Panc1 (cell line): ENCODE data around the gene DNAJC13. TPM values are rescaled to one million over a fixed set of nuclear protein-coding genes. Genes with fewer than 3 reads are reported as not detected.
A peak's percentile ranks its signal among the peaks of the same experiment; 100 is the strongest.

Experiments
- ATAC-seq: fragments of 200-7000 bp; cut with Tn5 transposase; 2 replicates; pipeline ENCODE4 v1.9.1; 2020; ENCODE audit warnings: mild to moderate bottlenecking, moderate library complexity
- BruUV-seq: library from RNA; stranded (reverse); fragments of 400-500 nt; replicated peaks from 2 replicates; lab custom pipeline; 2021; lab: Mats Ljungman, UMichigan
- CTCF ChIA-PET: fragments of 300-600 bp; sonication (Branson Sonifier 250); formaldehyde crosslinking; loops from one replicate; lab custom pipeline; 2022; ENCODE audit warnings: antibody characterized with exemption; lab: Charles Lee
- POLR2A ChIA-PET: fragments of 300-600 bp; sonication (Branson Sonifier 250); formaldehyde crosslinking; loops from one replicate; lab custom pipeline; 2022; ENCODE audit warnings: antibody characterized with exemption; lab: Charles Lee
- DNase-seq: peaks from one replicate; pipeline ENCODE4 v3.0.0-alpha.2; 2010; ENCODE audit warnings: low read depth, low spot score
- H3K27ac ChIP-seq: 2 replicates; pipeline ENCODE4 v1.5.1; 2011; ENCODE audit warnings: mild to moderate bottlenecking, low read length, inconsistent platforms
- H3K27me3 ChIP-seq: fragments of 200-500 bp; sonication (Bioruptor generic); 2 replicates; pipeline ENCODE4 v1.6.0; 2014; ENCODE audit warnings: low read length, inconsistent platforms; ENCODE audit not compliant: control insufficient read depth, insufficient read depth
- H3K36me3 ChIP-seq: fragments of 200-500 bp; sonication (Bioruptor generic); 2 replicates; pipeline ENCODE4 v1.5.1; 2014; ENCODE audit warnings: inconsistent platforms, mild to moderate bottlenecking, low read length, moderate library complexity; ENCODE audit not compliant: control insufficient read depth, insufficient read depth
- H3K4me1 ChIP-seq: 2 replicates; pipeline ENCODE4 v1.5.1; 2011; ENCODE audit warnings: inconsistent platforms, mild to moderate bottlenecking, low read length, moderate library complexity; ENCODE audit not compliant: control insufficient read depth, insufficient read depth
- H3K4me3 ChIP-seq, 2 experiments: 2 replicates each; pipeline ENCODE4 v1.5.1; 2011 to 2012; ENCODE audit warnings: low read depth in 2 of 2, low read length in 2 of 2, mild to moderate bottlenecking in 2 of 2, inconsistent platforms in 1 of 2, moderate library complexity in 1 of 2
- H3K9me3 ChIP-seq: fragments of 200-500 bp; sonication (Bioruptor generic); 2 replicates; pipeline ENCODE4 v1.5.1; 2014; ENCODE audit warnings: low read depth, mild to moderate bottlenecking, inconsistent platforms, low read length, moderate library complexity; ENCODE audit not compliant: control insufficient read depth, insufficient read depth
- POLR2AphosphoS5 ChIP-seq: IDR thresholded peaks from 2 replicates; pipeline ENCODE4 v1.6.1; 2012; ENCODE audit warnings: mild to moderate bottlenecking, low read depth, low read length, moderate library complexity
- SIN3A ChIP-seq: IDR thresholded peaks from 2 replicates; pipeline ENCODE4 v1.6.1; 2012; ENCODE audit warnings: low read depth, mild to moderate bottlenecking, low read length, moderate library complexity, borderline replicate concordance; ENCODE audit not compliant: insufficient read depth
- TCF7L2 ChIP-seq: IDR thresholded peaks from 2 replicates; pipeline ENCODE4 v1.6.1; 2011; ENCODE audit warnings: mild to moderate bottlenecking, low read depth, low read length, inconsistent platforms
- in situ Hi-C: cut with HindIII; loops from 2 replicates; pipeline ENCODE4 v1.10.0; 2016; ENCODE audit warnings: low sequenced_read_pairs, low pct_unique_long_range_greater_than_20kb
- intact Hi-C: fragments of 100-400 bp; cut with micrococcal nuclease; formaldehyde crosslinking; loops from one replicate; pipeline ENCODE4 v1.10.0; 2022; ENCODE audit not compliant: unreplicated experiment
- total RNA-seq: library from RNA; stranded (reverse); gene quantifications from one replicate; pipeline ENCODE4 v1.2.1, GENCODE V29; 2021; ENCODE audit not compliant: unreplicated experiment
- TF ChIP-seq, protein P1 (sequence below), 2 experiments: IDR thresholded peaks; 2 replicates each; pipeline ENCODE4 v1.6.1; 2011 to 2012; ENCODE audit warnings: low read depth in 2 of 2, control low read depth in 1 of 2, low read length in 1 of 2, mild to moderate bottlenecking in 1 of 2, moderate library complexity in 1 of 2; ENCODE audit not compliant: insufficient read depth in 1 of 2
- TF ChIP-seq, protein P2 (sequence below): fragments of 450-650 bp; IDR thresholded peaks from 2 replicates; pipeline ENCODE4 v1.5.1; 2017; ENCODE audit warnings: mild to moderate bottlenecking

The DNAJC13 gene
- total RNA-seq, 1 experiment from 2014 or later, result 54.2 TPM

DNA sequence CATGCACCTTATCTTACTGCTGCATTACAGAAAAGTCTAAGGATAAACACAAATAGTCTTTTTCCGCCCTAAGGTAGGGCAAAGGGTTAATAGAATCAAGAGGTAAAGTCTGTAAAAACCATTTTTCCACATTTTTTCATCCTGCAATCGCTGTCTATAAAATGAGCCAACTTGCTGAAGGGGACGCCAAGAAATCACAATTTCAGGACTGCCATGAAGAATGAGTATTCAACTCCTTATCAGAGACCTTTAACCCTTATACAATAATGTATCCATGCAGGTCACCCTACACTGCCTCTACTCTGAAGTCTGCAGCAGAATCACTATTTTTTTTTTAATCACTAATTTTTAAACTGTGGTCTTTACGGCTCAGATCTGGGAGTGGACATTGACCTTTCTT is 1.1 kb upstream of the DNAJC13 start:
- no peaks in the 10 kb centered on the region for H3K9me3 ChIP-seq
- ATAC-seq (no peak), DNase-seq (no peak)
- peak overlapping the region; percentile 97; the same call in 1 of the 2 replicates for H3K27ac ChIP-seq
- H3K27me3 ChIP-seq, result peaks cover 8% of the 10 kb centered on the region; the same call in 1 of the 2 replicates
- no TSS peak for BruUV-seq
- ChIA-PET POLR2A (no interaction called here), CTCF (no interaction called here)
- in situ Hi-C loops, result no loop called here
- H3K4me1 ChIP-seq, result peaks cover 23% of the 10 kb centered on the region
- intact Hi-C loops, result no loop called here
- H3K4me3 ChIP-seq, result peak overlapping the region in 1 of 2 experiments; percentile 99; a peak in 1 of 4 replicates
- H3K36me3 ChIP-seq, result peaks cover 2% of the 10 kb centered on the region; the same call in 1 of the 2 replicates
- TF ChIP-seq POLR2AphosphoS5, result no peak

DNA sequence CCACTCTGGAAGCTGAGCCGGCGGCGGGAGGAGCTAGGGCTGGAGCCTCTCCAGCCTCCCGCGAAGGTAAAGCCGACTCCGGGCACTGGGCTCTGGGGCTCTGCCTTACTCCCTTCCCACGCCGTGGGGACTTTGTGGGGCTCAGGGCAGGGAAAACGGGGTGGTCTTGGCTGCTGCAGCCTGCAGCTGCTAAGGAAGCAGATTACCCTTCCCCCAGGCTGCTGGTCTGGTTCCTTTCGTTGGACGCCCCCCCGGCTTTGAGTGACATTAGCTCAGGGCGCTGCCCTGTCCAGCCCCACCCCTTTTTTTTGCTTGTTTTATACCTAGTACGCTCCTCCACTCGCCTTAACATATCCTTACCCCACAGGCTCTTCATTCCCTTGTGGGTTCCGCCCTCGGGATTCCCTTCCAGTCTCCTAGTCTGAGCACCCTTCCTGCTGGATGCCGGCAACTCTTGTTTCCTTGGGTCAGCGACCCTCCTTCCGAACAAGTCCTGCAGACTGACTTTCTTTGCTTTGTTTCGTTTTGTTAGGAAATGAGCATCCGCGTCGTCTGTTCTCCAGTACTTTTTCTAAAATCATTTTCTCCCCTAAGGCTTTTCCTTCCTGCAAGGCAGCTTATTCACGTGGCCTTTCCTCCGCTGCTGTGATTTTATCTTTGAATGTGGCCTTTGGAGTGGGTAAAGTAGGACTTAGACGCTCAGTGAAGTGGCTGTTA is 551 bp downstream of the DNAJC13 start:
- no TSS peak for BruUV-seq
- H3K27me3 ChIP-seq, result no peaks in the 10 kb centered on the region
- ChIA-PET CTCF (interaction anchor here (0.9 kb wide), 1 partner anchor 36 kb away, joined by 3 read pairs; no protein-coding TSS in a partner anchor), POLR2A (interaction anchor here (0.6 to 1.0 kb wide), 5 partner anchors 10 to 269 kb away, joined by 3 to 4 read pairs (median 3); no protein-coding TSS in a partner anchor)
- H3K36me3 ChIP-seq, result peaks cover 2% of the 10 kb centered on the region; the same call in 1 of the 2 replicates
- H3K9me3 ChIP-seq, result no peaks in the 10 kb centered on the region
- TF ChIP-seq SIN3A (peak; percentile 76; the same call in 1 of the 2 replicates), TCF7L2 (no peak), POLR2AphosphoS5 (peak; percentile 62; the same call in 1 of the 2 replicates)
- TF ChIP-seq, protein P1, sequence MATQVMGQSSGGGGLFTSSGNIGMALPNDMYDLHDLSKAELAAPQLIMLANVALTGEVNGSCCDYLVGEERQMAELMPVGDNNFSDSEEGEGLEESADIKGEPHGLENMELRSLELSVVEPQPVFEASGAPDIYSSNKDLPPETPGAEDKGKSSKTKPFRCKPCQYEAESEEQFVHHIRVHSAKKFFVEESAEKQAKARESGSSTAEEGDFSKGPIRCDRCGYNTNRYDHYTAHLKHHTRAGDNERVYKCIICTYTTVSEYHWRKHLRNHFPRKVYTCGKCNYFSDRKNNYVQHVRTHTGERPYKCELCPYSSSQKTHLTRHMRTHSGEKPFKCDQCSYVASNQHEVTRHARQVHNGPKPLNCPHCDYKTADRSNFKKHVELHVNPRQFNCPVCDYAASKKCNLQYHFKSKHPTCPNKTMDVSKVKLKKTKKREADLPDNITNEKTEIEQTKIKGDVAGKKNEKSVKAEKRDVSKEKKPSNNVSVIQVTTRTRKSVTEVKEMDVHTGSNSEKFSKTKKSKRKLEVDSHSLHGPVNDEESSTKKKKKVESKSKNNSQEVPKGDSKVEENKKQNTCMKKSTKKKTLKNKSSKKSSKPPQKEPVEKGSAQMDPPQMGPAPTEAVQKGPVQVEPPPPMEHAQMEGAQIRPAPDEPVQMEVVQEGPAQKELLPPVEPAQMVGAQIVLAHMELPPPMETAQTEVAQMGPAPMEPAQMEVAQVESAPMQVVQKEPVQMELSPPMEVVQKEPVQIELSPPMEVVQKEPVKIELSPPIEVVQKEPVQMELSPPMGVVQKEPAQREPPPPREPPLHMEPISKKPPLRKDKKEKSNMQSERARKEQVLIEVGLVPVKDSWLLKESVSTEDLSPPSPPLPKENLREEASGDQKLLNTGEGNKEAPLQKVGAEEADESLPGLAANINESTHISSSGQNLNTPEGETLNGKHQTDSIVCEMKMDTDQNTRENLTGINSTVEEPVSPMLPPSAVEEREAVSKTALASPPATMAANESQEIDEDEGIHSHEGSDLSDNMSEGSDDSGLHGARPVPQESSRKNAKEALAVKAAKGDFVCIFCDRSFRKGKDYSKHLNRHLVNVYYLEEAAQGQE (IDR thresholded peaks at IDR 0.05; ENCODE audit: insufficient read depth in 1 of 2, low read depth in 2 of 2, low read length in 1 of 2), result 0 out of 4 replicates have a peak, but pooled peaks of 1 of the 2 experiments have one; percentile 27
- TF ChIP-seq, protein P2, sequence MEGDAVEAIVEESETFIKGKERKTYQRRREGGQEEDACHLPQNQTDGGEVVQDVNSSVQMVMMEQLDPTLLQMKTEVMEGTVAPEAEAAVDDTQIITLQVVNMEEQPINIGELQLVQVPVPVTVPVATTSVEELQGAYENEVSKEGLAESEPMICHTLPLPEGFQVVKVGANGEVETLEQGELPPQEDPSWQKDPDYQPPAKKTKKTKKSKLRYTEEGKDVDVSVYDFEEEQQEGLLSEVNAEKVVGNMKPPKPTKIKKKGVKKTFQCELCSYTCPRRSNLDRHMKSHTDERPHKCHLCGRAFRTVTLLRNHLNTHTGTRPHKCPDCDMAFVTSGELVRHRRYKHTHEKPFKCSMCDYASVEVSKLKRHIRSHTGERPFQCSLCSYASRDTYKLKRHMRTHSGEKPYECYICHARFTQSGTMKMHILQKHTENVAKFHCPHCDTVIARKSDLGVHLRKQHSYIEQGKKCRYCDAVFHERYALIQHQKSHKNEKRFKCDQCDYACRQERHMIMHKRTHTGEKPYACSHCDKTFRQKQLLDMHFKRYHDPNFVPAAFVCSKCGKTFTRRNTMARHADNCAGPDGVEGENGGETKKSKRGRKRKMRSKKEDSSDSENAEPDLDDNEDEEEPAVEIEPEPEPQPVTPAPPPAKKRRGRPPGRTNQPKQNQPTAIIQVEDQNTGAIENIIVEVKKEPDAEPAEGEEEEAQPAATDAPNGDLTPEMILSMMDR, result no peak
- peak overlapping the region; percentile 97 for H3K27ac ChIP-seq
- DNase-seq (no peak), ATAC-seq (peak; percentile 85)
- intact Hi-C loops, result no loop called here
- peaks cover 23% of the 10 kb centered on the region for H3K4me1 ChIP-seq
- in situ Hi-C loops, result no loop called here
- H3K4me3 ChIP-seq, result peak overlapping the region; percentile 90 to 99

DNA sequence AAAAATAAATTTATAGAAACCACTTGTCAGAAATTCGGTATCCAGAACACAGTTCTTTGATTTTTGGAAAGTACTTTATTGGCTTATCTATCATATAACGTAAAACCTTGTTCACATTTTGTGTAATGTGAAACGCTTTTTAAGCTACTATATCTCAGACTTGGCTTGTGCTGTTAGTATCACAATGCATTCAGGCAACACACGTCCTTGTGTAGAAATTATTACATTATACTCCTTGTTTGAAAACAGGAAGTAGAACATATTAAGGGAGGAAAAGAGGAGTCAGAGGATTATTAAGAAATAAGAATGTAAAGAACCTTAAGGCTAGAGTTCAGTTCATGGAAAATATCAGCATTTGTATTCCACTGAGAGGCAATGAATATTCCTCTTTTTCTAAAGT is 1.6 kb downstream of the DNAJC13 start:
- intact Hi-C loops, result no loop called here
- BruUV-seq, result no TSS peak

More for the DNA sequence above, 1.6 kb downstream of the DNAJC13 start:
- H3K36me3 ChIP-seq, result peaks cover 2% of the 10 kb centered on the region; the same call in 1 of the 2 replicates
- peak overlapping the region; percentile 90 to 99; a peak in 3 of 4 replicates for H3K4me3 ChIP-seq
- H3K27ac ChIP-seq, result peak overlapping the region; percentile 97
- H3K27me3 ChIP-seq, result no peaks in the 10 kb centered on the region
- H3K4me1 ChIP-seq, result peaks cover 23% of the 10 kb centered on the region
- in situ Hi-C loops, result no loop called here
- H3K9me3 ChIP-seq, result no peaks in the 10 kb centered on the region
- DNase-seq (no peak), ATAC-seq (no peak)
- CTCF ChIA-PET, result no interaction called here
- POLR2A ChIA-PET, result no interaction called here
- TF ChIP-seq, protein P1 (IDR thresholded peaks at IDR 0.05; ENCODE audit: insufficient read depth in 1 of 2, low read depth in 2 of 2, low read length in 1 of 2), result no peak
- TF ChIP-seq SIN3A, result no peak
- TF ChIP-seq POLR2AphosphoS5, result no peak
- TF ChIP-seq, protein P2, result no peak
